ENCODE data around the gene TMEM37. TPM values are rescaled to one million over a fixed set of nuclear protein-coding genes. Genes with fewer than 3 reads are reported as not detected.

Gene TMEM37
- total RNA-seq, 1 experiment from 2014 or later = 4.2 TPM

DNA sequence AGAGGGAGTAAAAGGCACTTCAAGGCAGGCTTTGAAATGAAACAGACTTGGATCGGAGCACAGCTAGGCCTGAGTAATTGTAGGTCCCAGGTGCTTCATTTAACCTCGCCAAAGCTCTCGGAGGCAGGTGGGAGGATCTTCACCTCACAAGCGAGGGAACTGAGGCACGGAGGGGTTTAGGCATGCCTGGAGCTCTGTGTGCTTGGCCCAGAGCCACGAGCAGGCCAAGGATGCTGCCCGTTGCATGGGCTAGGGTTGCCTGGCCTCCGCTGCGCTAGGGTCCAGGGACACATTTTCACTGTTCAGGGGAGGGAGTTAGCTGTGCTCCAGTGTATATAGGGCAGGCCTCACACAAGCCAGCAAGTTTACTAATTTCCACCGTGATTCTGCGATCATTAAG lies 11.2 kb downstream of the TMEM37 start:
- Histone ChIP-seq H4K91ac (ENCODE audit: insufficient read length, low read depth, low read length) (no peak overlapping the region), H3K79me2 (ENCODE audit: insufficient read depth, low read length) (no peaks in the 10 kb centered on the region), H3K9me3 (ENCODE audit: control insufficient read depth, low read depth, low read length) (no peaks in the 10 kb centered on the region), H3K27me3 (ENCODE audit: insufficient read depth, low read length) (no peaks in the 10 kb centered on the region; the same call in 1 of the 2 replicates), H2BK12ac (ENCODE audit: insufficient read length, low read depth, low read length) (no peak overlapping the region), H2BK5ac (ENCODE audit: insufficient read length, low read length) (no peak overlapping the region), H2BK120ac (ENCODE audit: low read depth, low read length, poor library complexity, severe bottlenecking) (no peak overlapping the region), H3K14ac (ENCODE audit: insufficient read depth, low read length) (no peak overlapping the region; the same call in 1 of the 2 replicates), H3K4ac (ENCODE audit: low read depth, low read length) (no peak overlapping the region), H3K79me1 (ENCODE audit: insufficient read depth, low read depth, low read length, poor library complexity, severe bottlenecking) (no peaks in the 10 kb centered on the region), H2BK15ac (ENCODE audit: low read depth, low read length) (no peak overlapping the region), H4K20me1 (ENCODE audit: control insufficient read depth, insufficient read depth, insufficient read length) (no peaks in the 10 kb centered on the region), H3K56ac (ENCODE audit: insufficient read length, low read depth, low read length) (no peak overlapping the region), H2AFZ (ENCODE audit: low read length) (no peak overlapping the region), H3K23ac (ENCODE audit: insufficient read length, low read depth, low read length) (no peak overlapping the region), H3T11ph (ENCODE audit: low read length) (no peak overlapping the region), H4K8ac (replicated peaks; ENCODE audit: insufficient read length, low read depth, low read length) (no peak overlapping the region), H2AK5ac (ENCODE audit: insufficient read length, low read length) (no peak overlapping the region), H4K5ac (ENCODE audit: insufficient read length, low read depth, low read length) (no peak overlapping the region), H3K23me2 (ENCODE audit: insufficient read length, low read depth, low read length, poor library complexity, severe bottlenecking) (no peaks in the 10 kb centered on the region), H3K4me2 (ENCODE audit: insufficient read depth, insufficient read length, low read length) (no peak overlapping the region), H3K9ac (ENCODE audit: extremely low read depth, insufficient read length, low read length) (no peak overlapping the region), H2BK20ac (ENCODE audit: low read depth, low read length, poor library complexity, severe bottlenecking) (no peak overlapping the region), H3K4me1 (ENCODE audit: insufficient read depth, low read length) (no peaks in the 10 kb centered on the region; the same call in 1 of the 2 replicates), H3K18ac (ENCODE audit: insufficient read length, low read depth, low read length) (no peak overlapping the region), H3K27ac (ENCODE audit: insufficient read length, low read depth, low read length) (no peak overlapping the region)
- DNase-seq = no peak
- no peak for TF ChIP-seq CTCF (conservative IDR thresholded peaks at IDR 0.05)
- no peak overlapping the region; a peak in 1 of 7 replicates for H3K27ac Mint-ChIP-seq
- WGBS (ENCODE audit: extremely low coverage, insufficient read length, low lambda C conversion rate) = no CpG with 5 or more reads among the region's 11 CpGs
- H3K27me3 Mint-ChIP-seq (ENCODE audit: low read depth) = peaks cover 2% of the 10 kb centered on the region
- no peaks in the 10 kb centered on the region for H3K9me3 Mint-ChIP-seq
- H3K4me1 Mint-ChIP-seq = peaks cover 6 to 12% of the 10 kb centered on the region in 2 experiments
- H3K4me3 Mint-ChIP-seq = no peak overlapping the region
- H3K36me3 Mint-ChIP-seq (ENCODE audit: insufficient read depth in 1 of 3, low read depth in 3 of 3) = no peaks in the 10 kb centered on the region; a peak in 1 of 7 replicates
